ENCODE measurements around the gene FRMPD2.

The FRMPD2 gene

DNA sequence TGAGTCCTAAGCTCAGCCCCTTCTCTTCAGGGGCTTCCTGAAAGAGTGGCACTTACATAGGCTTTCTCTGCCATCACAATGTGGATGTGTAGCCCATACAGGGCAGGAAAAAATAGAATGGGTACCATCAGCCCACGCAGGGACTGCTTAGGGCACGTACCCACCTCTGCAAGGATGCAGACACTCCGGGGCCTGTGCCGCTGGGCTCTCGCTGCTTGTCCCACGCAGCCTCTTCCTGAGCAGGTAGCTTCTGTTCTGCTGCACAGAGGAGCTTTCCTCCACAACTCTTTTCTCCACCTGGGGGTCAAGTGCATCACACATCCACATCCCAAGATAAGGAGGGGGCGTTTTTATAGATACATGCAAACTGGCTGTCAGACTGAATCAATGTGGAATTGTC lies 34.3 kb downstream of the FRMPD2 start:
- Histone ChIP-seq H3K4me1 (ENCODE audit: control insufficient read depth in 2 of 2, insufficient read depth in 1 of 2, low read depth in 1 of 2, low read length in 2 of 2) (peaks cover 0 to 11% of the 10 kb centered on the region in 2 donors), H3K36me3 (replicated peaks in 1 of 2; ENCODE audit: control insufficient read depth in 2 of 2, insufficient read depth in 2 of 2, low read length in 2 of 2) (no peaks in the 10 kb centered on the region), H3K9ac (ENCODE audit: low read depth, low read length, poor library complexity) (no peak overlapping the region), H3K4me3 (ENCODE audit: low read length in 2 of 2) (no peak overlapping the region), H3K4ac (ENCODE audit: low read length) (no peak overlapping the region), H4K91ac (ENCODE audit: low read depth, low read length, poor library complexity) (no peak overlapping the region), H2BK12ac (ENCODE audit: low read length) (no peak overlapping the region), H3K27ac (replicated peaks; ENCODE audit: low read length) (no peak overlapping the region), H3K9me3 (replicated peaks in 1 of 2; ENCODE audit: control insufficient read depth in 2 of 2, insufficient read depth in 1 of 2, low read depth in 1 of 2, low read length in 2 of 2) (no peaks in the 10 kb centered on the region), H3K27me3 (ENCODE audit: control insufficient read depth in 3 of 3, insufficient read depth in 3 of 3, low read depth in 1 of 3, low read length in 3 of 3) (no peaks in the 10 kb centered on the region), H2BK15ac (ENCODE audit: low read length) (no peak overlapping the region), H4K8ac (ENCODE audit: low read depth, low read length) (no peak overlapping the region), H3K23ac (ENCODE audit: low read depth, low read length, poor library complexity) (no peak overlapping the region), H2BK5ac (ENCODE audit: low read length) (no peak overlapping the region), H3K79me1 (ENCODE audit: low read depth, low read length) (no peaks in the 10 kb centered on the region), H3K14ac (ENCODE audit: low read length) (no peak overlapping the region), H2AFZ (ENCODE audit: low read length) (no peak overlapping the region), H3K4me2 (ENCODE audit: insufficient read depth, low read length, poor library complexity, severe bottlenecking) (no peak overlapping the region), H2AK5ac (ENCODE audit: low read depth, low read length) (no peak overlapping the region), H3K18ac (ENCODE audit: low read length) (peak overlapping the region; percentile 36), H2BK120ac (ENCODE audit: low read depth, low read length) (no peak overlapping the region)
- DNase-seq (ENCODE audit: low spot score) = no peak
- no CpG with 5 or more reads among the region's 7 CpGs for WGBS, 2 donors (ENCODE audit: extremely low coverage in 2 of 2, insufficient read length in 2 of 2, insufficient replicate concordance in 1 of 2)

- Histone ChIP-seq H3K18ac (ENCODE audit: low read length) (no peak overlapping the region), H4K8ac (ENCODE audit: low read depth, low read length) (no peak overlapping the region), H3K9me3 (replicated peaks in 1 of 2; ENCODE audit: control insufficient read depth in 2 of 2, insufficient read depth in 1 of 2, low read depth in 1 of 2, low read length in 2 of 2) (no peaks in the 10 kb centered on the region), H3K4me2 (ENCODE audit: insufficient read depth, low read length, poor library complexity, severe bottlenecking) (no peak overlapping the region), H2AK5ac (ENCODE audit: low read depth, low read length) (no peak overlapping the region), H3K14ac (ENCODE audit: low read length) (no peak overlapping the region), H3K4me3 (ENCODE audit: low read length in 2 of 2) (no peak overlapping the region), H3K36me3 (replicated peaks in 1 of 2; ENCODE audit: control insufficient read depth in 2 of 2, insufficient read depth in 2 of 2, low read length in 2 of 2) (no peaks in the 10 kb centered on the region), H2BK5ac (ENCODE audit: low read length) (no peak overlapping the region), H2AFZ (ENCODE audit: low read length) (no peak overlapping the region), H3K9ac (ENCODE audit: low read depth, low read length, poor library complexity) (no peak overlapping the region), H3K4me1 (ENCODE audit: control insufficient read depth in 2 of 2, insufficient read depth in 1 of 2, low read depth in 1 of 2, low read length in 2 of 2) (peaks cover 0 to 11% of the 10 kb centered on the region in 2 donors), H3K4ac (ENCODE audit: low read length) (no peak overlapping the region), H3K23ac (ENCODE audit: low read depth, low read length, poor library complexity) (no peak overlapping the region), H2BK15ac (ENCODE audit: low read length) (no peak overlapping the region), H2BK120ac (ENCODE audit: low read depth, low read length) (no peak overlapping the region), H3K27me3 (ENCODE audit: control insufficient read depth in 3 of 3, insufficient read depth in 3 of 3, low read depth in 1 of 3, low read length in 3 of 3) (no peaks in the 10 kb centered on the region), H4K91ac (ENCODE audit: low read depth, low read length, poor library complexity) (no peak overlapping the region), H3K27ac (replicated peaks; ENCODE audit: low read length) (no peak overlapping the region), H3K79me1 (ENCODE audit: low read depth, low read length) (no peaks in the 10 kb centered on the region), H2BK12ac (ENCODE audit: low read length) (no peak overlapping the region)
- no peak for DNase-seq (ENCODE audit: low spot score)
- no CpG with 5 or more reads among the region's 2 CpGs for WGBS, 2 donors (ENCODE audit: extremely low coverage in 2 of 2, insufficient read length in 2 of 2, insufficient replicate concordance in 1 of 2)
Measured at GRCh38 chr10:48239618-48240017, 34.9 kb downstream of the FRMPD2 start.

DNA sequence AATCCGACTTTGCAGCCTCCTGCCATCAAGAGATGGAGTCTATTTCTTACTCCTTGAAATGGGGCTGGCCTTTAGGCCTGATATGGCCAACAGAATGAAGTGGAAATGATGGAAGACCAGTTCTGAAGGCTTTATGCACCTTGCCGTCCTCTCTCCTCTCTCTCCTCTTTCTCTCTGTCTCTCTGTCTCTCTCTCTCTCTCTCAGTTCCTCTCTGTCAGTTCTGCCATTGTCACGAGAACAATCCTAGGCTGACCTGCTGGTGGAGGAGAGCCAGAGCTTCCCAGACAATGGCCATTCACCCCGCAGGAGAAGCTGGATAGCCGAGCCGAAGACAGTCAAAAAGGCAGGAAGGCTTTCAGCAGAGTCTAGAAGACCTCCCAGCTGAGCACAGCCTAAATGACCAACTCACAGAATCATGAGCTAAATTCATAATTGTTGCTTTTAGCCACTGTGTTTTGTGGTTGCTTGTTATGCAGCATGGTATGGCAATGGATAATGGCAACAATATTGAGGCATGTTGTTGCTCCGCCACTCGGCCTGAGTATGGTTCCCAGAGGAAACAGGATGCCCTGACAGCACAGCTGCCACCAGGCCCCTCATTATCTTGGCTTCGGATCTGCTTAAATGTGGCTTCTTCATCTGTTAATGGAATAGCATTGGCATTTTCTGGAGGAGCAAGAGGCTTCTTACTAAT lies 35.5 kb downstream of the FRMPD2 start:
- Histone ChIP-seq H2BK15ac (ENCODE audit: low read length) (no peak overlapping the region), H3K79me1 (ENCODE audit: low read depth, low read length) (no peaks in the 10 kb centered on the region), H3K9me3 (replicated peaks in 1 of 2; ENCODE audit: control insufficient read depth in 2 of 2, insufficient read depth in 1 of 2, low read depth in 1 of 2, low read length in 2 of 2) (no peaks in the 10 kb centered on the region), H2BK120ac (ENCODE audit: low read depth, low read length) (no peak overlapping the region), H3K4me3 (ENCODE audit: low read length in 2 of 2) (no peak overlapping the region), H3K4ac (ENCODE audit: low read length) (no peak overlapping the region), H3K14ac (ENCODE audit: low read length) (no peak overlapping the region), H3K18ac (ENCODE audit: low read length) (no peak overlapping the region), H3K4me2 (ENCODE audit: insufficient read depth, low read length, poor library complexity, severe bottlenecking) (no peak overlapping the region), H3K23ac (ENCODE audit: low read depth, low read length, poor library complexity) (no peak overlapping the region), H3K27ac (replicated peaks; ENCODE audit: low read length) (no peak overlapping the region), H2BK5ac (ENCODE audit: low read length) (no peak overlapping the region), H2AFZ (ENCODE audit: low read length) (no peak overlapping the region), H3K9ac (ENCODE audit: low read depth, low read length, poor library complexity) (no peak overlapping the region), H4K8ac (ENCODE audit: low read depth, low read length) (no peak overlapping the region), H2BK12ac (ENCODE audit: low read length) (no peak overlapping the region), H3K4me1 (ENCODE audit: control insufficient read depth in 2 of 2, insufficient read depth in 1 of 2, low read depth in 1 of 2, low read length in 2 of 2) (peaks cover 0 to 12% of the 10 kb centered on the region in 2 donors), H3K27me3 (ENCODE audit: control insufficient read depth in 3 of 3, insufficient read depth in 3 of 3, low read depth in 1 of 3, low read length in 3 of 3) (no peaks in the 10 kb centered on the region), H2AK5ac (ENCODE audit: low read depth, low read length) (no peak overlapping the region), H4K91ac (ENCODE audit: low read depth, low read length, poor library complexity) (no peak overlapping the region), H3K36me3 (replicated peaks in 1 of 2; ENCODE audit: control insufficient read depth in 2 of 2, insufficient read depth in 2 of 2, low read length in 2 of 2) (no peaks in the 10 kb centered on the region)
- WGBS, 2 donors (ENCODE audit: extremely low coverage in 2 of 2, insufficient read length in 2 of 2, insufficient replicate concordance in 1 of 2) = no CpG with 5 or more reads among the region's 9 CpGs
- DNase-seq (ENCODE audit: low spot score) = no peak

- Histone ChIP-seq H3K27ac (replicated peaks; ENCODE audit: low read length) (no peak overlapping the region), H3K23ac (ENCODE audit: low read depth, low read length, poor library complexity) (peak overlapping the region; percentile 46), H3K9ac (ENCODE audit: low read depth, low read length, poor library complexity) (no peak overlapping the region), H3K36me3 (replicated peaks in 1 of 2; ENCODE audit: control insufficient read depth in 2 of 2, insufficient read depth in 2 of 2, low read length in 2 of 2) (no peaks in the 10 kb centered on the region), H3K79me1 (ENCODE audit: low read depth, low read length) (no peaks in the 10 kb centered on the region), H3K4me1 (ENCODE audit: control insufficient read depth in 2 of 2, insufficient read depth in 1 of 2, low read depth in 1 of 2, low read length in 2 of 2) (peaks cover 0 to 14% of the 10 kb centered on the region in 2 donors), H3K4me3 (ENCODE audit: low read length in 2 of 2) (no peak overlapping the region), H2BK15ac (ENCODE audit: low read length) (no peak overlapping the region), H2BK120ac (ENCODE audit: low read depth, low read length) (no peak overlapping the region), H4K91ac (ENCODE audit: low read depth, low read length, poor library complexity) (no peak overlapping the region), H3K9me3 (replicated peaks in 1 of 2; ENCODE audit: control insufficient read depth in 2 of 2, insufficient read depth in 1 of 2, low read depth in 1 of 2, low read length in 2 of 2) (no peaks in the 10 kb centered on the region), H2BK5ac (ENCODE audit: low read length) (no peak overlapping the region), H4K8ac (ENCODE audit: low read depth, low read length) (no peak overlapping the region), H3K4me2 (ENCODE audit: insufficient read depth, low read length, poor library complexity, severe bottlenecking) (no peak overlapping the region), H3K27me3 (ENCODE audit: control insufficient read depth in 3 of 3, insufficient read depth in 3 of 3, low read depth in 1 of 3, low read length in 3 of 3) (no peaks in the 10 kb centered on the region), H2BK12ac (ENCODE audit: low read length) (no peak overlapping the region), H3K14ac (ENCODE audit: low read length) (no peak overlapping the region), H3K18ac (ENCODE audit: low read length) (no peak overlapping the region), H3K4ac (ENCODE audit: low read length) (no peak overlapping the region), H2AFZ (ENCODE audit: low read length) (no peak overlapping the region), H2AK5ac (ENCODE audit: low read depth, low read length) (peak overlapping the region; percentile 40)
- no peak for DNase-seq (ENCODE audit: low spot score)
- WGBS, 2 donors (ENCODE audit: extremely low coverage in 2 of 2, insufficient read length in 2 of 2, insufficient replicate concordance in 1 of 2) = no CpG with 5 or more reads among the region's 16 CpGs
Measured at GRCh38 chr10:48237259-48238250, 36.9 kb downstream of the FRMPD2 start.

Measured in neuronal stem cell (in vitro differentiated cells).